Neural cell (in vitro differentiated cells): ENCODE measurements around the gene VOPP1. TPM values are rescaled to one million over a fixed set of nuclear protein-coding genes. Genes with fewer than 3 reads are reported as not detected.

Experiments
- H2AFZ ChIP-seq: fragments of 200-600, 300-800 bp; sonication (generic), shearing (Covaris generic); 2 replicates; pipeline ENCODE4 v1.6.0; 2014; ENCODE audit warnings: low read depth, mild to moderate bottlenecking, antibody characterized with exemption, low read length, moderate library complexity
- H3F3A ChIP-seq: fragments of 200-600 bp; shearing (Covaris generic); 2 replicates; pipeline ENCODE4 v1.6.1; 2016; ENCODE audit warnings: mild to moderate bottlenecking, moderate library complexity, mixed read lengths, antibody characterized with exemption, low read length; ENCODE audit not compliant: insufficient read depth, poor library complexity, severe bottlenecking
- H3K27ac ChIP-seq: fragments of 200-600, 300-800 bp; sonication (generic), shearing (Covaris generic); 2 replicates; pipeline ENCODE4 v1.5.1; 2014; ENCODE audit warnings: mild to moderate bottlenecking, low read length, moderate library complexity
- H3K27me3 ChIP-seq: fragments of 300-800, 200-600 bp; sonication (generic), shearing (Covaris generic); 2 replicates; pipeline ENCODE4 v1.6.0; 2014; ENCODE audit warnings: mild to moderate bottlenecking, low read depth, low read length, moderate library complexity; ENCODE audit not compliant: insufficient read depth
- H3K36me3 ChIP-seq: fragments of 300-800, 200-600 bp; sonication (generic), shearing (Covaris generic); 2 replicates; pipeline ENCODE4 v1.5.1; 2014; ENCODE audit warnings: mild to moderate bottlenecking, antibody characterized with exemption, low read length, moderate library complexity; ENCODE audit not compliant: insufficient read depth
- H3K4me2 ChIP-seq: fragments of 300-800, 200-600 bp; sonication (generic), shearing (Covaris generic); 2 replicates; pipeline ENCODE4 v1.6.0; 2014; ENCODE audit warnings: mild to moderate bottlenecking, low read length
- H3K4me3 ChIP-seq: fragments of 300-800, 200-600 bp; sonication (generic), shearing (Covaris generic); 2 replicates; pipeline ENCODE4 v1.5.1; 2014; ENCODE audit warnings: mild to moderate bottlenecking, low read length, moderate library complexity
- H3K79me2 ChIP-seq: fragments of 200-600 bp; shearing (Covaris generic); replicated peaks from 2 replicates; pipeline ENCODE4 v1.6.0; 2014; ENCODE audit warnings: mild to moderate bottlenecking, low read length, moderate library complexity; ENCODE audit not compliant: insufficient read depth
- H3K9ac ChIP-seq: fragments of 300-800, 200-600 bp; sonication (generic), shearing (Covaris generic); 2 replicates; pipeline ENCODE4 v1.6.1; 2016; ENCODE audit warnings: mild to moderate bottlenecking, low read length, mixed read lengths
- H3K9me2 ChIP-seq: fragments of 200-600 bp; shearing (Covaris generic); 2 replicates; pipeline ENCODE4 v1.6.1; 2016; ENCODE audit warnings: mild to moderate bottlenecking, low read length, mixed read lengths; ENCODE audit not compliant: insufficient read depth
- H3K9me3 ChIP-seq: fragments of 200-600, 300-800 bp; sonication (generic), shearing (Covaris generic); 2 replicates; pipeline ENCODE4 v1.6.1; 2016; ENCODE audit warnings: mild to moderate bottlenecking, mixed run types, low read length, moderate library complexity, mixed read lengths
- H4K20me1 ChIP-seq: fragments of 200-600 bp; shearing (Covaris generic); 2 replicates; pipeline ENCODE4 v1.6.1; 2016; ENCODE audit warnings: mild to moderate bottlenecking, mixed run types; ENCODE audit not compliant: insufficient read depth
- EP300 ChIP-seq: fragments of 450-650 bp; conservative IDR thresholded peaks from 2 replicates; pipeline ENCODE4 v1.6.1; 2014; ENCODE audit warnings: antibody characterized with exemption, mild to moderate bottlenecking, moderate library complexity; ENCODE audit not compliant: poor library complexity, severe bottlenecking
- EZH2 ChIP-seq: fragments of 200-600, 300-800 bp; shearing (Covaris generic), sonication (generic); IDR thresholded peaks from 2 replicates; pipeline ENCODE4 v1.6.1; 2014; ENCODE audit warnings: antibody characterized with exemption, low read length, borderline replicate concordance, mild to moderate bottlenecking; ENCODE audit not compliant: insufficient read depth, poor library complexity, severe bottlenecking
- MXI1 ChIP-seq: fragments of 450-650 bp; conservative IDR thresholded peaks from 2 replicates; pipeline ENCODE4 v1.6.1; 2014; ENCODE audit warnings: antibody characterized with exemption, mild to moderate bottlenecking; ENCODE audit not compliant: poor library complexity, severe bottlenecking
- POLR2AphosphoS5 ChIP-seq: IDR thresholded peaks from 2 replicates; pipeline ENCODE4 v1.6.1; 2012
- RAD21 ChIP-seq: fragments of 450-650 bp; conservative IDR thresholded peaks from 2 replicates; pipeline ENCODE4 v1.6.1; 2014; ENCODE audit warnings: antibody characterized with exemption, mild to moderate bottlenecking, moderate library complexity
- SMC3 ChIP-seq: fragments of 450-650 bp; conservative IDR thresholded peaks from 2 replicates; pipeline ENCODE4 v1.6.1; 2014; ENCODE audit warnings: antibody characterized with exemption, mild to moderate bottlenecking, moderate library complexity; ENCODE audit not compliant: poor library complexity
- TAF1 ChIP-seq: IDR thresholded peaks from 2 replicates; pipeline ENCODE4 v1.6.1; 2012; ENCODE audit warnings: low read depth
- polyA plus RNA-seq: library from polyadenylated mRNA; depleted of rRNA; stranded (reverse); fragments of >200 nt; gene quantifications from 2 replicates; pipeline ENCODE4 v1.2.3, GENCODE V29; 2014
- TF ChIP-seq, protein P1 (sequence below): fragments of 450-650 bp; IDR thresholded peaks from 2 replicates; pipeline ENCODE4 v1.5.1; 2014; ENCODE audit warnings: antibody characterized with exemption, mild to moderate bottlenecking, moderate library complexity; ENCODE audit not compliant: poor library complexity, severe bottlenecking
- TF ChIP-seq, protein P2 (sequence below): IDR thresholded peaks from 2 replicates; pipeline ENCODE4 v1.6.1; 2012; ENCODE audit warnings: borderline replicate concordance

Gene VOPP1
- polyA plus RNA-seq, 1 donor from 2014 or later, result 85.8 TPM

DNA sequence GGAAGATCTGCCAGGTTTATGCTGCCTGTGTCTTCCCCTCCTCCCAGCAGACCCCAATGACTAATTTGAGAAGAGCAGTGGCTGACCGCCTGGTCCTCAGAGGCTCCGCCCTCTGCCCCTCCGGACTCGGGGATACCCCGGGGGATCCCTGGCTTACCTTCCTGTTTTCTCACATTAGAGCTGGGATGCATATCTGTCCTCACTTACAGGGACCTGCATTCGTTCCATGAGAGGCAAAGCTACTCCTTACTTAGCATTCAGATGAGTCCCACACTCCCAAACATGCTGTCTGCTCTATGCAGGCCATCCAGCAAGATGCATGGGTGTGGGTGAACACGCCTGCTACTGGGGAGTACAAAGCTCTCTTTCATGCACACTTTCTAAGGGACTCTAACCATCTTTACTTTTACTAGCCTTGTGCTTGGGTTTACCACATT, 24.0 kb downstream of the VOPP1 start:
- no peak overlapping the region for H3K4me2 ChIP-seq
- no peaks in the 10 kb centered on the region for H3K27me3 ChIP-seq
- no peak overlapping the region for H3K27ac ChIP-seq
- H3K9me3 ChIP-seq, result no peaks in the 10 kb centered on the region
- no peak overlapping the region for H3K4me3 ChIP-seq
- no peaks in the 10 kb centered on the region for H3F3A ChIP-seq
- H3K36me3 ChIP-seq, result no peaks in the 10 kb centered on the region
- no peaks in the 10 kb centered on the region for H3K9me2 ChIP-seq
- no peak overlapping the region for H3K9ac ChIP-seq
- no peaks in the 10 kb centered on the region for H4K20me1 ChIP-seq
- peaks cover 40% of the 10 kb centered on the region for H3K79me2 ChIP-seq
- no peak for TF ChIP-seq RAD21
- TF ChIP-seq EZH2, result no peak
- no peak for TF ChIP-seq POLR2AphosphoS5
- TF ChIP-seq SMC3, result no peak
- TF ChIP-seq, protein P1, sequence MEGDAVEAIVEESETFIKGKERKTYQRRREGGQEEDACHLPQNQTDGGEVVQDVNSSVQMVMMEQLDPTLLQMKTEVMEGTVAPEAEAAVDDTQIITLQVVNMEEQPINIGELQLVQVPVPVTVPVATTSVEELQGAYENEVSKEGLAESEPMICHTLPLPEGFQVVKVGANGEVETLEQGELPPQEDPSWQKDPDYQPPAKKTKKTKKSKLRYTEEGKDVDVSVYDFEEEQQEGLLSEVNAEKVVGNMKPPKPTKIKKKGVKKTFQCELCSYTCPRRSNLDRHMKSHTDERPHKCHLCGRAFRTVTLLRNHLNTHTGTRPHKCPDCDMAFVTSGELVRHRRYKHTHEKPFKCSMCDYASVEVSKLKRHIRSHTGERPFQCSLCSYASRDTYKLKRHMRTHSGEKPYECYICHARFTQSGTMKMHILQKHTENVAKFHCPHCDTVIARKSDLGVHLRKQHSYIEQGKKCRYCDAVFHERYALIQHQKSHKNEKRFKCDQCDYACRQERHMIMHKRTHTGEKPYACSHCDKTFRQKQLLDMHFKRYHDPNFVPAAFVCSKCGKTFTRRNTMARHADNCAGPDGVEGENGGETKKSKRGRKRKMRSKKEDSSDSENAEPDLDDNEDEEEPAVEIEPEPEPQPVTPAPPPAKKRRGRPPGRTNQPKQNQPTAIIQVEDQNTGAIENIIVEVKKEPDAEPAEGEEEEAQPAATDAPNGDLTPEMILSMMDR, result no peak
- TF ChIP-seq EP300, result no peak
- TF ChIP-seq, protein P2, sequence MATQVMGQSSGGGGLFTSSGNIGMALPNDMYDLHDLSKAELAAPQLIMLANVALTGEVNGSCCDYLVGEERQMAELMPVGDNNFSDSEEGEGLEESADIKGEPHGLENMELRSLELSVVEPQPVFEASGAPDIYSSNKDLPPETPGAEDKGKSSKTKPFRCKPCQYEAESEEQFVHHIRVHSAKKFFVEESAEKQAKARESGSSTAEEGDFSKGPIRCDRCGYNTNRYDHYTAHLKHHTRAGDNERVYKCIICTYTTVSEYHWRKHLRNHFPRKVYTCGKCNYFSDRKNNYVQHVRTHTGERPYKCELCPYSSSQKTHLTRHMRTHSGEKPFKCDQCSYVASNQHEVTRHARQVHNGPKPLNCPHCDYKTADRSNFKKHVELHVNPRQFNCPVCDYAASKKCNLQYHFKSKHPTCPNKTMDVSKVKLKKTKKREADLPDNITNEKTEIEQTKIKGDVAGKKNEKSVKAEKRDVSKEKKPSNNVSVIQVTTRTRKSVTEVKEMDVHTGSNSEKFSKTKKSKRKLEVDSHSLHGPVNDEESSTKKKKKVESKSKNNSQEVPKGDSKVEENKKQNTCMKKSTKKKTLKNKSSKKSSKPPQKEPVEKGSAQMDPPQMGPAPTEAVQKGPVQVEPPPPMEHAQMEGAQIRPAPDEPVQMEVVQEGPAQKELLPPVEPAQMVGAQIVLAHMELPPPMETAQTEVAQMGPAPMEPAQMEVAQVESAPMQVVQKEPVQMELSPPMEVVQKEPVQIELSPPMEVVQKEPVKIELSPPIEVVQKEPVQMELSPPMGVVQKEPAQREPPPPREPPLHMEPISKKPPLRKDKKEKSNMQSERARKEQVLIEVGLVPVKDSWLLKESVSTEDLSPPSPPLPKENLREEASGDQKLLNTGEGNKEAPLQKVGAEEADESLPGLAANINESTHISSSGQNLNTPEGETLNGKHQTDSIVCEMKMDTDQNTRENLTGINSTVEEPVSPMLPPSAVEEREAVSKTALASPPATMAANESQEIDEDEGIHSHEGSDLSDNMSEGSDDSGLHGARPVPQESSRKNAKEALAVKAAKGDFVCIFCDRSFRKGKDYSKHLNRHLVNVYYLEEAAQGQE, result no peak
- TF ChIP-seq MXI1, result no peak
- TF ChIP-seq TAF1, result no peak
- no peak overlapping the region for H2AFZ ChIP-seq

GRCh38 chr7:55546814-55547213, 25.5 kb downstream of the VOPP1 start:
- Histone ChIP-seq H3K9me3 (no peaks in the 10 kb centered on the region), H3K4me3 (no peak overlapping the region), H3K27ac (no peak overlapping the region), H3K9ac (no peak overlapping the region), H3K36me3 (no peaks in the 10 kb centered on the region), H3K9me2 (no peaks in the 10 kb centered on the region), H3K79me2 (peaks cover 42% of the 10 kb centered on the region), H2AFZ (no peak overlapping the region), H4K20me1 (no peaks in the 10 kb centered on the region), H3K27me3 (no peaks in the 10 kb centered on the region), H3F3A (no peaks in the 10 kb centered on the region), H3K4me2 (no peak overlapping the region)
- TF ChIP-seq, protein P2, result no peak
- TF ChIP-seq EZH2 (no peak), MXI1 (no peak), EP300 (no peak), TAF1 (no peak), SMC3 (no peak), RAD21 (no peak), POLR2AphosphoS5 (no peak)
- TF ChIP-seq, protein P1, result no peak
